ENCODE measurements around the gene MAGEF1. TPM values are rescaled to one million over a fixed set of nuclear protein-coding genes. Genes with fewer than 3 reads are reported as not detected.

The MAGEF1 gene
- total and polyA plus RNA-seq, 10 of the 15 experiments (the other 5 are each of a cell fraction or from before 2014, with no cell fraction given) = 2.3 to 62.2 (median 27.1) TPM

- ChIA-PET RAD21 (ENCODE audit: unreplicated experiment) (no interaction called here), POLR2A (no interaction called here), CTCF (interaction anchor here (0.7 to 1.4 kb wide), 5 partner anchors 10 to 177 kb away, joined by 3 read pairs; no protein-coding TSS in a partner anchor), SMC1A (ENCODE audit: uncharacterized antibody, unreplicated experiment) (no interaction called here)
- no peaks in the 10 kb centered on the region for H3K9me3 ChIP-seq (replicated peaks; ENCODE audit: control insufficient read depth, insufficient read depth, low read length)
- no peak overlapping the region for H3K9ac ChIP-seq (ENCODE audit: control insufficient read depth, insufficient read depth, low read length)
- no peaks in the 10 kb centered on the region for H3K79me2 ChIP-seq (ENCODE audit: control insufficient read depth, insufficient read depth, low read length)
- no peak overlapping the region for H3K27ac ChIP-seq (ENCODE audit: control insufficient read depth, insufficient read depth)
- no TSS peak for BruUV-seq (replicated peaks)
- peaks cover 0 to 5% of the 10 kb centered on the region in 2 experiments; a peak in 3 of 4 replicates for H3K27me3 ChIP-seq (replicated peaks in 1 of 2; ENCODE audit: control insufficient read depth in 2 of 2, insufficient read depth in 2 of 2, low read length in 1 of 2)
- in situ Hi-C loops (cut with MboI) (no loop called here), intact Hi-C loops (cut with micrococcal nuclease; ENCODE audit: unreplicated experiment) (no loop called here)
- ATAC-seq (no peak), FAIRE-seq (no peak), DNase-seq (ENCODE audit: low read depth, low spot score) (no peak)
- H3K4me3 ChIP-seq = no peak overlapping the region
- no peaks in the 10 kb centered on the region for H3K36me3 ChIP-seq (ENCODE audit: control insufficient read depth in 2 of 2, insufficient read depth in 2 of 2, low read length in 1 of 2)
- no peak overlapping the region for H2AFZ ChIP-seq (ENCODE audit: control insufficient read depth, low read depth, low read length)
- no peak overlapping the region for H3K4me2 ChIP-seq (ENCODE audit: control insufficient read depth, insufficient read depth)
- TF ChIP-seq TARDBP (IDR thresholded peaks at IDR 0.05; ENCODE audit: borderline replicate concordance) (no peak), HSF1 (IDR thresholded peaks at IDR 0.05; ENCODE audit: low read depth, low read length) (no peak), EGR1 (IDR thresholded peaks at IDR 0.05; ENCODE audit: borderline replicate concordance in 1 of 2, low read depth in 2 of 2, low read length in 2 of 2) (no peak), KAT2A (conservative IDR thresholded peaks at IDR 0.05; ENCODE audit: control insufficient read depth, low read depth, low read length) (no peak), MLLT1 (IDR thresholded peaks at IDR 0.05) (no peak), CEBPB (IDR thresholded peaks at IDR 0.05; ENCODE audit: borderline replicate concordance in 1 of 2, low read depth in 2 of 2, low read length in 2 of 2) (no peak), YBX1 (IDR thresholded peaks at IDR 0.05) (no peak), BCLAF1 (IDR thresholded peaks at IDR 0.05) (no peak), NFXL1 (IDR thresholded peaks at IDR 0.05; ENCODE audit: borderline replicate concordance) (no peak), GATAD2B (conservative IDR thresholded peaks at IDR 0.05; ENCODE audit: low read depth) (no peak), RB1 (IDR thresholded peaks at IDR 0.05; ENCODE audit: borderline replicate concordance) (no peak)
- TF ChIP-seq, protein P1, sequence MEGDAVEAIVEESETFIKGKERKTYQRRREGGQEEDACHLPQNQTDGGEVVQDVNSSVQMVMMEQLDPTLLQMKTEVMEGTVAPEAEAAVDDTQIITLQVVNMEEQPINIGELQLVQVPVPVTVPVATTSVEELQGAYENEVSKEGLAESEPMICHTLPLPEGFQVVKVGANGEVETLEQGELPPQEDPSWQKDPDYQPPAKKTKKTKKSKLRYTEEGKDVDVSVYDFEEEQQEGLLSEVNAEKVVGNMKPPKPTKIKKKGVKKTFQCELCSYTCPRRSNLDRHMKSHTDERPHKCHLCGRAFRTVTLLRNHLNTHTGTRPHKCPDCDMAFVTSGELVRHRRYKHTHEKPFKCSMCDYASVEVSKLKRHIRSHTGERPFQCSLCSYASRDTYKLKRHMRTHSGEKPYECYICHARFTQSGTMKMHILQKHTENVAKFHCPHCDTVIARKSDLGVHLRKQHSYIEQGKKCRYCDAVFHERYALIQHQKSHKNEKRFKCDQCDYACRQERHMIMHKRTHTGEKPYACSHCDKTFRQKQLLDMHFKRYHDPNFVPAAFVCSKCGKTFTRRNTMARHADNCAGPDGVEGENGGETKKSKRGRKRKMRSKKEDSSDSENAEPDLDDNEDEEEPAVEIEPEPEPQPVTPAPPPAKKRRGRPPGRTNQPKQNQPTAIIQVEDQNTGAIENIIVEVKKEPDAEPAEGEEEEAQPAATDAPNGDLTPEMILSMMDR (IDR thresholded peaks at IDR 0.05 in 2 of 3, conservative IDR thresholded peaks at IDR 0.05 in 1 of 3; ENCODE audit: control insufficient read depth in 2 of 3, extremely low read depth in 1 of 3, insufficient read depth in 1 of 3, low read depth in 3 of 3, low read length in 3 of 3) = no peak
- 35% methylated on average over 15 of the region's 15 CpGs for WGBS (ENCODE audit: insufficient coverage, insufficient replicate concordance, low lambda C conversion rate, missing lambda C conversion rate)
- H3K4me1 ChIP-seq (ENCODE audit: control insufficient read depth, insufficient read depth, low read length) = no peaks in the 10 kb centered on the region
- no peaks in the 10 kb centered on the region for H4K20me1 ChIP-seq (ENCODE audit: control insufficient read depth, insufficient read depth)
Observed at GRCh38 chr3:184737641-184738505, 26.0 kb upstream of the MAGEF1 start.

All from GM12878 (cell line).